H1 (cell line): ENCODE data around the gene SLC9A7. TPM values are rescaled to one million over a fixed set of nuclear protein-coding genes. Genes with fewer than 3 reads are reported as not detected.
A peak's percentile ranks its signal among the peaks of the same experiment; 100 is the strongest.

Source experiments
- CTCF ChIA-PET: fragments of 300-600 bp; sonication (Branson Sonifier 250); formaldehyde crosslinking; loops from one replicate; lab custom pipeline; 2021; ENCODE audit not compliant: partially characterized antibody; lab: Charles Lee
- POLR2A ChIA-PET: fragments of 300-600 bp; sonication (Branson Sonifier 250); formaldehyde crosslinking; loops from one replicate; lab custom pipeline; 2021; ENCODE audit warnings: inconsistent platforms; ENCODE audit not compliant: partially characterized antibody; lab: Charles Lee
- DNase-seq, 2 experiments: peaks; one replicate each; pipeline versions ENCODE4 v3.0.0 to v3.0.0-alpha.2; 2010 to 2022; ENCODE audit warnings: low spot score in 2 of 2, low read depth in 1 of 2, mixed read lengths in 1 of 2
- FAIRE-seq: peaks from 2 replicates; lab custom pipeline; 2011; peaks lifted over from hg19 to GRCh38; lab: Jason Lieb, UNC
- H2AFZ ChIP-seq: 2 replicates; pipeline ENCODE4 v1.8.1; 2012; ENCODE audit warnings: low read length, inconsistent platforms
- H2AK5ac ChIP-seq: 2 replicates; pipeline ENCODE4 v1.6.1; 2013; ENCODE audit warnings: low read depth, low read length
- H2BK120ac ChIP-seq: replicated peaks from 2 replicates; pipeline ENCODE3; 2013; ENCODE audit warnings: low read depth, low read length, inconsistent platforms
- H2BK12ac ChIP-seq: 2 replicates; pipeline ENCODE4 v1.6.1; 2013; ENCODE audit warnings: low read depth, low read length
- H2BK15ac ChIP-seq: 2 replicates; pipeline ENCODE4 v1.6.1; 2013; ENCODE audit warnings: low read length
- H2BK20ac ChIP-seq: 2 replicates; pipeline ENCODE4 v1.6.1; 2013; ENCODE audit warnings: low read length
- H2BK5ac ChIP-seq: 2 replicates; pipeline ENCODE4 v1.6.1; 2013; ENCODE audit warnings: low read depth, low read length
- H3K14ac ChIP-seq: 2 replicates; pipeline ENCODE4 v1.6.1; 2013; ENCODE audit warnings: inconsistent platforms; ENCODE audit not compliant: insufficient read length
- H3K18ac ChIP-seq: 2 replicates; pipeline ENCODE4 v1.6.1; 2013; ENCODE audit warnings: low read length; ENCODE audit errors: extremely low read depth
- H3K23ac ChIP-seq: 2 replicates; pipeline ENCODE4 v1.6.1; 2013; ENCODE audit warnings: inconsistent platforms; ENCODE audit not compliant: insufficient read length
- H3K23me2 ChIP-seq: 2 replicates; pipeline ENCODE4 v1.6.1; 2013; ENCODE audit warnings: low read depth, low read length
- H3K27ac ChIP-seq: 2 replicates; pipeline ENCODE4 v1.6.1; 2011; ENCODE audit warnings: low read depth, low read length, inconsistent platforms
- H3K27me3 ChIP-seq, 4 experiments: replicated peaks in 1 of 4; 1 replicate in 1 of 4; 2 replicates in 3 of 4; pipeline versions ENCODE4 v1.6.1 to v1.8.1; 2011 to 2013; ENCODE audit warnings: low read length in 3 of 4, mild to moderate bottlenecking in 3 of 4, inconsistent platforms in 2 of 4, mixed read lengths in 2 of 4, moderate library complexity in 1 of 4; ENCODE audit not compliant: control insufficient read depth in 3 of 4, insufficient read depth in 3 of 4; ENCODE audit errors: extremely low read depth in 1 of 4
- H3K36me3 ChIP-seq, 4 experiments: 2 replicates each; pipeline versions ENCODE4 v1.6.1 to v1.8.1; 2011 to 2013; ENCODE audit warnings: mild to moderate bottlenecking in 4 of 4, low read length in 3 of 4, moderate library complexity in 2 of 4, control low read depth in 1 of 4, inconsistent platforms in 1 of 4; ENCODE audit not compliant: insufficient read depth in 4 of 4, control insufficient read depth in 2 of 4
- H3K4ac ChIP-seq: replicated peaks from 2 replicates; pipeline ENCODE3; 2013; ENCODE audit warnings: low read length, low read depth, mixed read lengths, inconsistent platforms; ENCODE audit not compliant: insufficient read length
- H3K4me1 ChIP-seq, 4 experiments: replicated peaks in 1 of 4; 1 replicate in 1 of 4; 2 replicates in 3 of 4; pipeline versions ENCODE4 v1.6.1 to v1.8.1; 2011 to 2013; ENCODE audit warnings: low read length in 3 of 4, inconsistent platforms in 2 of 4, mixed read lengths in 1 of 4; ENCODE audit not compliant: insufficient read depth in 4 of 4, control insufficient read depth in 3 of 4
- H3K4me2 ChIP-seq, 2 experiments: 2 replicates each; pipeline versions ENCODE4 v1.6.1 to v1.8.1; 2011 to 2013; ENCODE audit warnings: low read depth in 2 of 2, low read length in 2 of 2, control low read depth in 1 of 2, inconsistent platforms in 1 of 2, mild to moderate bottlenecking in 1 of 2; ENCODE audit not compliant: insufficient read depth in 1 of 2
- H3K4me3 ChIP-seq, 4 experiments: fragments of 200-600, 300-600 bp in 1 of 4; sonication (generic), shearing (Covaris generic), sonication (Bioruptor Twin) in 1 of 4; 2 replicates each; pipeline versions ENCODE4 v1.5.1 to v1.8.1; 2011 to 2016; ENCODE audit warnings: low read length in 4 of 4, low read depth in 3 of 4, control low read depth in 2 of 4, inconsistent platforms in 2 of 4, mild to moderate bottlenecking in 2 of 4, mixed read lengths in 1 of 4, moderate library complexity in 1 of 4; ENCODE audit not compliant: insufficient read depth in 2 of 4; ENCODE audit errors: extremely low read depth in 1 of 4
- H3K56ac ChIP-seq: replicated peaks from 2 replicates; pipeline ENCODE3; 2013; ENCODE audit warnings: low read depth, mild to moderate bottlenecking, mixed read lengths, low read length, inconsistent platforms; ENCODE audit not compliant: insufficient read length
- H3K79me1 ChIP-seq: 2 replicates; pipeline ENCODE4 v1.6.1; 2013; ENCODE audit warnings: low read depth, low read length, control low read depth
- H3K79me2 ChIP-seq, 2 experiments: 2 replicates each; pipeline versions ENCODE4 v1.6.1 to v1.8.1; 2012 to 2013; ENCODE audit warnings: low read length in 2 of 2, mild to moderate bottlenecking in 2 of 2, inconsistent platforms in 1 of 2; ENCODE audit not compliant: insufficient read depth in 2 of 2, control insufficient read depth in 1 of 2
- H3K9ac ChIP-seq, 4 experiments: replicated peaks in 1 of 4; 1 replicate in 1 of 4; 2 replicates in 3 of 4; pipeline versions ENCODE4 v1.6.1 to v1.8.1; 2011 to 2013; ENCODE audit warnings: low read depth in 3 of 4, low read length in 3 of 4, control low read depth in 2 of 4, mild to moderate bottlenecking in 2 of 4, moderate library complexity in 2 of 4, inconsistent platforms in 1 of 4; ENCODE audit errors: extremely low read depth in 1 of 4
- H3K9me3 ChIP-seq, 2 experiments: 2 replicates each; pipeline versions ENCODE4 v1.6.1 to v1.8.1; 2012 to 2013; ENCODE audit warnings: mild to moderate bottlenecking in 2 of 2, moderate library complexity in 2 of 2, control low read depth in 1 of 2, inconsistent platforms in 1 of 2, low read depth in 1 of 2, low read length in 1 of 2, mixed read lengths in 1 of 2; ENCODE audit not compliant: insufficient read depth in 2 of 2
- H4K20me1 ChIP-seq, 2 experiments: replicated peaks in 1 of 2; 2 replicates each; pipeline versions ENCODE3 to v1.8.1; 2011 to 2013; ENCODE audit warnings: inconsistent platforms in 2 of 2, low read length in 2 of 2, mild to moderate bottlenecking in 1 of 2; ENCODE audit not compliant: insufficient read depth in 2 of 2, control insufficient read depth in 1 of 2
- H4K5ac ChIP-seq: 2 replicates; pipeline ENCODE4 v1.6.1; 2013; ENCODE audit warnings: low read length, low read depth, mixed read lengths, inconsistent platforms; ENCODE audit not compliant: insufficient read length
- H4K8ac ChIP-seq: 2 replicates; pipeline ENCODE4 v1.8.0; 2013; ENCODE audit warnings: mild to moderate bottlenecking, moderate library complexity, low read length, inconsistent platforms; ENCODE audit not compliant: insufficient read depth; ENCODE audit errors: extremely low read depth
- H4K91ac ChIP-seq: replicated peaks from 2 replicates; pipeline ENCODE3; 2013; ENCODE audit warnings: low read length, mixed read lengths, inconsistent platforms; ENCODE audit not compliant: insufficient read length
- CEBPB ChIP-seq: IDR thresholded peaks from 2 replicates; pipeline ENCODE4 v1.6.1; 2012; ENCODE audit warnings: low read depth, low read length
- POLR2A ChIP-seq, 2 experiments: IDR thresholded peaks; 1 replicate in 1 of 2; 2 replicates in 1 of 2; pipeline ENCODE4 v1.6.1; 2011; ENCODE audit warnings: low read depth in 2 of 2, low read length in 2 of 2, mild to moderate bottlenecking in 2 of 2; ENCODE audit errors: control extremely low read depth in 1 of 2
- RAD21 ChIP-seq, 2 experiments: IDR thresholded peaks in 1 of 2; conservative IDR thresholded peaks in 1 of 2; 2 replicates each; pipeline ENCODE4 v1.6.1; 2011; ENCODE audit warnings: low read depth in 2 of 2, low read length in 2 of 2, improper control_type of control experiment in 1 of 2, inconsistent platforms in 1 of 2, mild to moderate bottlenecking in 1 of 2, moderate library complexity in 1 of 2
- TEAD4 ChIP-seq: IDR thresholded peaks from 2 replicates; pipeline ENCODE4 v1.6.1; 2012; ENCODE audit warnings: low read depth, low read length, inconsistent platforms, mixed read lengths
- WGBS, 2 experiments: shearing (Covaris generic) in 1 of 2; methylation state at CpG; one replicate each; pipeline versions ENCODE4 v1.1.6 to v1.1.7; 2013 to 2015; ENCODE audit warnings: low lambda C conversion rate in 2 of 2, mixed read lengths in 2 of 2, inconsistent platforms in 1 of 2, low coverage in 1 of 2, missing lambda C conversion rate in 1 of 2; ENCODE audit not compliant: insufficient replicate concordance in 2 of 2, insufficient coverage in 1 of 2, insufficient read length in 1 of 2; ENCODE audit errors: extremely low coverage in 1 of 2, missing lambda C conversion rate in 1 of 2; 5-methylcytosine and 5-hydroxymethylcytosine counted together
- polyA plus RNA-seq, 7 experiments: library from polyadenylated mRNA; depleted of rRNA in 3 of 7; stranded (reverse) in 5 of 7; unstranded in 2 of 7; fragments of >200 nt in 5 of 7; fragments of 200-250 nt in 2 of 7; gene quantifications; 1 replicate in 5 of 7; 2 replicates in 1 of 7; 4 replicates in 1 of 7; pipeline versions ENCODE4 v1.2.1 to v1.2.3, GENCODE V29; 2011 to 2013; ENCODE audit warnings: missing spikeins in 2 of 7, mixed read lengths in 2 of 7
- total RNA-seq: library from RNA; stranded (reverse); fragmentation: NEBNext Ultra II Directional; extraction: Animal tissue kit (Norgen Biotek cat#: 25700); gene quantifications from 2 replicates; pipeline ENCODE4 v1.2.1, GENCODE V29; 2021

Gene SLC9A7
- total and polyA plus RNA-seq, 2 of the 8 experiments (the other 6 are each of a cell fraction or from before 2014, with no cell fraction given), result 6.7 to 17.2 TPM

GRCh38 chrX:46648660-46649059 is 110.3 kb downstream of the SLC9A7 start:
- Histone ChIP-seq H3K23me2 (no peaks in the 10 kb centered on the region), H2BK5ac (peak overlapping the region; percentile 66; the same call in 1 of the 2 replicates), H3K9me3 (no peaks in the 10 kb centered on the region), H3K23ac (no peak overlapping the region), H2BK15ac (no peak overlapping the region), H3K27me3 (no peaks in the 10 kb centered on the region), H2BK12ac (no peak overlapping the region), H2BK20ac (no peak overlapping the region), H3K4me1 (peaks cover 0 to 20% (median 16%) of the 10 kb centered on the region in 4 experiments; a peak in 5 of 7 replicates), H3K18ac (peak overlapping the region; percentile 60; the same call in 1 of the 2 replicates), H3K36me3 (peaks cover 0 to 6% (median 0%) of the 10 kb centered on the region in 4 experiments; a peak in 2 of 8 replicates), H3K4ac (no peak overlapping the region), H3K79me1 (no peaks in the 10 kb centered on the region), H3K27ac (no peak overlapping the region; the same call in 1 of the 2 replicates), H3K14ac (no peak overlapping the region), H4K91ac (peak overlapping the region; percentile 77), H3K56ac (peak overlapping the region; percentile 53), H2BK120ac (peak overlapping the region; percentile 29), H3K9ac (no peak overlapping the region), H4K8ac (no peak overlapping the region), H3K79me2 (no peaks in the 10 kb centered on the region), H3K4me3 (peak overlapping the region in 1 of 4 experiments; percentile 31; a peak in 1 of 8 replicates), H4K20me1 (no peaks in the 10 kb centered on the region), H2AK5ac (no peak overlapping the region), H2AFZ (no peak overlapping the region), H4K5ac (peak overlapping the region; percentile 15), H3K4me2 (peak overlapping the region; percentile 31 to 54; a peak in 3 of 4 replicates)
- POLR2A ChIA-PET, result interaction anchor here (1.1 kb wide), 1 partner anchor 27 kb away, joined by 3 read pairs; no protein-coding TSS in a partner anchor
- WGBS, 2 experiments, result 28 to 100% methylated on average over 1 to 3 of the region's 6 CpGs
- DNase-seq (no peak), FAIRE-seq (peak; percentile 45)
- CTCF ChIA-PET, result interaction anchor here (1.0 kb wide), 1 partner anchor 130 kb away, joined by 3 read pairs; no protein-coding TSS in a partner anchor
- TF ChIP-seq POLR2A (IDR thresholded peaks at IDR 0.05; ENCODE audit: control extremely low read depth in 1 of 2, low read depth in 2 of 2, low read length in 2 of 2) (peak in 1 of 2 experiments; percentile 14; a peak in 1 of 3 replicates), RAD21 (IDR thresholded peaks at IDR 0.05 in 1 of 2, conservative IDR thresholded peaks at IDR 0.05 in 1 of 2; ENCODE audit: low read depth in 2 of 2, low read length in 2 of 2) (no peak), TEAD4 (peak; percentile 82), CEBPB (no peak)
